Measurements from ENCODE around the gene SMARCA1. TPM values are rescaled to one million over a fixed set of nuclear protein-coding genes. Genes with fewer than 3 reads are reported as not detected.

Gene SMARCA1
- total RNA-seq, 1 experiment from 2014 or later: 34.5 TPM

DNA sequence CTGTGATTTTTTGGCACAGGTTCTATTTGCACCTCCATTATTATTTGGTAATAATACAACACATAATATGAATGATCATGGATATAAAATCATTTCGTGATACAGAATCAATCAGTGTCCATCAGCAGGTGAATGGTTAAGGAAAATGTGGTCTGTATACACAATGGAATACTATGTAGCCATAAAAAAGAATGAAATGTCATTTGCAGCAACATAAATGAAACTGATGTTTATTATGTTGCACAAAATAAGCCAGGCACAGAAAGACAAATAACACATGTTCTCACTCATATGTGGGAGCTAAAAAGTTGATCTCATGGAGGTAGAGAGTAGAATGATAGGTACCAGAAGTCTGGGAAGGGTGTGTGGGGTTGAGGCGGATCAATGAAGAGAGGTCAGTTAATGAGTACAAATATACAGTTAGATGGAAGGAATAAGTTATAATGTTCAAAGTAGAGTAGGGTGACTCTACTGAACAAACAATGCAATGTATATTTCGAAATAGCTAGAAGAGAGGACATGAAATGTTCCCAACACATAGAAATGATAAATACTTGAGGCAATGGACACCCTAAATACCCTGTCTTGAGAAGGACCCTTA lies 1.1 kb upstream of the SMARCA1 start:
- Mint-ChIP-seq H3K4me3 (ENCODE audit: unreplicated experiment) (peak overlapping the region; percentile 88), H3K9me3 (ENCODE audit: unreplicated experiment) (no peaks in the 10 kb centered on the region), H3K27me3 (ENCODE audit: insufficient read depth, unreplicated experiment) (no peaks in the 10 kb centered on the region), H3K27ac (ENCODE audit: unreplicated experiment) (no peak overlapping the region), H3K4me1 (ENCODE audit: low read depth, unreplicated experiment) (no peaks in the 10 kb centered on the region), H3K36me3 (ENCODE audit: insufficient read depth, unreplicated experiment) (peaks cover 5% of the 10 kb centered on the region)
- no peaks in the 10 kb centered on the region for H3K9me3 ChIP-seq
- no TSS peak for BruUV-seq (replicated peaks)
- H3K27me3 ChIP-seq (replicated peaks; ENCODE audit: control insufficient read depth, insufficient read depth, low read length): no peaks in the 10 kb centered on the region
- H3K36me3 ChIP-seq (ENCODE audit: control insufficient read depth, insufficient read depth, low read length): no peaks in the 10 kb centered on the region
- ChIA-PET POLR2A (interaction anchor here (0.6 kb wide), 1 partner anchor 62 kb away, joined by 4 read pairs; no protein-coding TSS in a partner anchor), CTCF (no interaction called here)
- intact Hi-C loops (cut with micrococcal nuclease; ENCODE audit: unreplicated experiment): no loop called here
- H3K4me3 ChIP-seq (ENCODE audit: low read depth, low read length): no peak overlapping the region
- TF ChIP-seq CTCF (IDR thresholded peaks at IDR 0.05; ENCODE audit: insufficient read depth in 1 of 2, low read depth in 1 of 2, low read length in 1 of 2, severe bottlenecking in 1 of 2, unreplicated experiment in 1 of 2): no peak
- DNase-seq: no peak
- H3K4me1 ChIP-seq: no peaks in the 10 kb centered on the region

DNA sequence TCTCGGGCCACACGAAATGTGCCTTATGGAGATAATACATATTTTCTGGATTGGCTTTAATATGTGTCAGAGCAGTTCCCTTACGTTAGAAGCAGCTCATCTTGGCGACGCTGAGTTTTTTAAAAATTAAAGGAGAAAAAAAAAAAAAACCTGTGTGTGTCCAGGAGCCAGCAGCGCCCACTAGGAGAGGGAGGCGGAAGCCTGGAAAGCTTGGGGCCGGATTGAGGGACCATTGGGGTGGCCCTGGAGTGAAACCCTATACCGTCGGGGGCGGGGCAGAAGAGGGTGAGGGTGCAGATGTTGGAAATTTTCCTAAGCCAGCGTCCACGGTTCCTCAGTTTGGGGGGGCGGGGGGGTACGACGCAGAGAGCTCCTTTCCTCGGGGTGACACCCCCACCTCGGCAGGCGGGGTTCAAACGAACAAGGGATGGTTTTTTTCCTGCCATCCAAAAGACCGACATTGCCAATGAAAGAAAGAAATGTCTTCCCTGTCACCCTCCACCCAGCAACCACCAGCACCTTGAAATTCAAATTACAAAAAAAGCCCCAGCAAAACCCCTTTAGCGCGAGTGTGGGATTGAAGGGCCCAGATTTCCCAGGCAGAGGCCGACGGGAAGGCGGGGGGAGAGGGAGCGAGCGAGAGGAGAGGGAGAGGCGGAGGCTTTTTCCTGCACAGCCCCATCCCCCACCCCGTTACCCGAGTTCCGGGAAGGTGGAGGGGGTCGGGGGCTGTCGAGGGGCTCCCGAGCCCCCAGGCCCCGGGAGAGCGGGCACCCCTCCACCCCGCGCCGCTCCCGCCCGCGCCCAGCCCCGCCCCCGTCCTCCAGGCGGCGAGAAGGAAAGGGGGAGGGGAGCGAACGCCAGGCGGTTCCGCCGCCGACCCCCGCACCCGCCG lies 859 bp downstream of the SMARCA1 start:
- Mint-ChIP-seq H3K27ac (ENCODE audit: unreplicated experiment) (peak overlapping the region; percentile 59), H3K9me3 (ENCODE audit: unreplicated experiment) (no peaks in the 10 kb centered on the region), H3K27me3 (ENCODE audit: insufficient read depth, unreplicated experiment) (no peaks in the 10 kb centered on the region), H3K36me3 (ENCODE audit: insufficient read depth, unreplicated experiment) (peaks cover 5% of the 10 kb centered on the region), H3K4me1 (ENCODE audit: low read depth, unreplicated experiment) (no peaks in the 10 kb centered on the region), H3K4me3 (ENCODE audit: unreplicated experiment) (peak overlapping the region; percentile 88)
- CTCF ChIA-PET: interaction anchor here (0.7 kb wide), 1 partner anchor 12 kb away, joined by 3 read pairs; no protein-coding TSS in a partner anchor
- TF ChIP-seq CTCF (IDR thresholded peaks at IDR 0.05; ENCODE audit: insufficient read depth in 1 of 2, low read depth in 1 of 2, low read length in 1 of 2, severe bottlenecking in 1 of 2, unreplicated experiment in 1 of 2): peak in 1 of 2 experiments; percentile 31
- DNase-seq: peak; percentile 59 to 69
- H3K4me1 ChIP-seq: no peaks in the 10 kb centered on the region
- POLR2A ChIA-PET: interaction anchor here (0.6 kb wide), 1 partner anchor 324 kb away, joined by 3 read pairs; no protein-coding TSS in a partner anchor
- no peaks in the 10 kb centered on the region for H3K36me3 ChIP-seq (ENCODE audit: control insufficient read depth, insufficient read depth, low read length)
- H3K9me3 ChIP-seq: no peaks in the 10 kb centered on the region
- H3K27me3 ChIP-seq (replicated peaks; ENCODE audit: control insufficient read depth, insufficient read depth, low read length): no peaks in the 10 kb centered on the region
- H3K4me3 ChIP-seq (ENCODE audit: low read depth, low read length): peak overlapping the region; percentile 81
- intact Hi-C loops (cut with micrococcal nuclease; ENCODE audit: unreplicated experiment): no loop called here
- no TSS peak for BruUV-seq (replicated peaks)

- intact Hi-C loops (cut with micrococcal nuclease; ENCODE audit: unreplicated experiment): no loop called here
- BruUV-seq (replicated peaks): no TSS peak
- H3K4me1 Mint-ChIP-seq (ENCODE audit: low read depth, unreplicated experiment): no peaks in the 10 kb centered on the region
Measured at GRCh38 chrX:129520151-129520550, 3.1 kb downstream of the SMARCA1 start.

More at GRCh38 chrX:129520151-129520550, 3.1 kb downstream of the SMARCA1 start:
- Histone ChIP-seq H3K27me3 (replicated peaks; ENCODE audit: control insufficient read depth, insufficient read depth, low read length) (no peaks in the 10 kb centered on the region), H3K36me3 (ENCODE audit: control insufficient read depth, insufficient read depth, low read length) (no peaks in the 10 kb centered on the region), H3K4me1 (no peaks in the 10 kb centered on the region), H3K9me3 (no peaks in the 10 kb centered on the region), H3K4me3 (ENCODE audit: low read depth, low read length) (no peak overlapping the region)
- H3K27me3 Mint-ChIP-seq (ENCODE audit: insufficient read depth, unreplicated experiment): no peaks in the 10 kb centered on the region
- no peak for TF ChIP-seq CTCF (IDR thresholded peaks at IDR 0.05; ENCODE audit: insufficient read depth in 1 of 2, low read depth in 1 of 2, low read length in 1 of 2, severe bottlenecking in 1 of 2, unreplicated experiment in 1 of 2)
- peaks cover 5% of the 10 kb centered on the region for H3K36me3 Mint-ChIP-seq (ENCODE audit: insufficient read depth, unreplicated experiment)
- ChIA-PET POLR2A (no interaction called here), CTCF (no interaction called here)
- no peak overlapping the region for H3K27ac Mint-ChIP-seq (ENCODE audit: unreplicated experiment)
- no peak overlapping the region for H3K4me3 Mint-ChIP-seq (ENCODE audit: unreplicated experiment)
- H3K9me3 Mint-ChIP-seq (ENCODE audit: unreplicated experiment): no peaks in the 10 kb centered on the region
- DNase-seq: no peak
